Measurements from ENCODE around the gene TOPBP1. TPM values are rescaled to one million over a fixed set of nuclear protein-coding genes. Genes with fewer than 3 reads are reported as not detected.
"Not testable (repeated sequence)": the region's sequence is repeated elsewhere in the genome, so short reads cannot be mapped to it uniquely, and the experiment has no call there.

TOPBP1 gene
- total RNA-seq, 1 donor from 2014 or later, result 49.9 TPM

GRCh38 chr3:133670525-133670995 lies 8.8 kb upstream of the TOPBP1 start:
- no peaks in the 10 kb centered on the region for H3K36me3 Mint-ChIP-seq (ENCODE audit: low read depth)
- POLR2A ChIA-PET, result no interaction called here
- no peaks in the 10 kb centered on the region for H3K9me3 Mint-ChIP-seq
- peaks cover 3% of the 10 kb centered on the region for H3K4me1 Mint-ChIP-seq
- intact Hi-C loops (cut with micrococcal nuclease), result no loop called here
- ATAC-seq (ENCODE audit: low read depth), result no peak
- H3K27ac Mint-ChIP-seq, result no peak overlapping the region
- H3K4me3 Mint-ChIP-seq, result no peak overlapping the region
- TF ChIP-seq, protein P1, sequence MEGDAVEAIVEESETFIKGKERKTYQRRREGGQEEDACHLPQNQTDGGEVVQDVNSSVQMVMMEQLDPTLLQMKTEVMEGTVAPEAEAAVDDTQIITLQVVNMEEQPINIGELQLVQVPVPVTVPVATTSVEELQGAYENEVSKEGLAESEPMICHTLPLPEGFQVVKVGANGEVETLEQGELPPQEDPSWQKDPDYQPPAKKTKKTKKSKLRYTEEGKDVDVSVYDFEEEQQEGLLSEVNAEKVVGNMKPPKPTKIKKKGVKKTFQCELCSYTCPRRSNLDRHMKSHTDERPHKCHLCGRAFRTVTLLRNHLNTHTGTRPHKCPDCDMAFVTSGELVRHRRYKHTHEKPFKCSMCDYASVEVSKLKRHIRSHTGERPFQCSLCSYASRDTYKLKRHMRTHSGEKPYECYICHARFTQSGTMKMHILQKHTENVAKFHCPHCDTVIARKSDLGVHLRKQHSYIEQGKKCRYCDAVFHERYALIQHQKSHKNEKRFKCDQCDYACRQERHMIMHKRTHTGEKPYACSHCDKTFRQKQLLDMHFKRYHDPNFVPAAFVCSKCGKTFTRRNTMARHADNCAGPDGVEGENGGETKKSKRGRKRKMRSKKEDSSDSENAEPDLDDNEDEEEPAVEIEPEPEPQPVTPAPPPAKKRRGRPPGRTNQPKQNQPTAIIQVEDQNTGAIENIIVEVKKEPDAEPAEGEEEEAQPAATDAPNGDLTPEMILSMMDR (IDR thresholded peaks at IDR 0.05), result no peak
- CTCF ChIA-PET, result no interaction called here
- peaks cover 37% of the 10 kb centered on the region for H3K27me3 Mint-ChIP-seq
- DNase-seq, result no peak

- Mint-ChIP-seq H3K4me1 (peaks cover 3% of the 10 kb centered on the region), H3K27me3 (peaks cover 37% of the 10 kb centered on the region), H3K9me3 (no peaks in the 10 kb centered on the region), H3K4me3 (no peak overlapping the region), H3K27ac (no peak overlapping the region), H3K36me3 (ENCODE audit: low read depth) (no peaks in the 10 kb centered on the region)
- TF ChIP-seq, protein P1 (IDR thresholded peaks at IDR 0.05), result no peak
- DNase-seq, result no peak
- ChIA-PET POLR2A (no interaction called here), CTCF (no interaction called here)
- ATAC-seq (ENCODE audit: low read depth), result no peak
- intact Hi-C loops (cut with micrococcal nuclease), result no loop called here
Measured at GRCh38 chr3:133669949-133670524, 8.3 kb upstream of the TOPBP1 start.

GRCh38 chr3:133667118-133667517 lies 5.4 kb upstream of the TOPBP1 start:
- no peak for ATAC-seq (ENCODE audit: low read depth)
- H3K36me3 Mint-ChIP-seq (ENCODE audit: low read depth), result no peaks in the 10 kb centered on the region
- no peak overlapping the region for H3K4me3 Mint-ChIP-seq
- intact Hi-C loops (cut with micrococcal nuclease), result no loop called here
- DNase-seq, result no peak
- peaks cover 15% of the 10 kb centered on the region for H3K4me1 Mint-ChIP-seq
- POLR2A ChIA-PET, result interaction anchor here (0.6 to 0.7 kb wide), 2 partner anchors 21 to 133 kb away, joined by 3 to 6 read pairs; no protein-coding TSS in a partner anchor
- H3K27me3 Mint-ChIP-seq, result peaks cover 15% of the 10 kb centered on the region
- H3K27ac Mint-ChIP-seq, result no peak overlapping the region
- CTCF ChIA-PET, result no interaction called here
- H3K9me3 Mint-ChIP-seq, result no peaks in the 10 kb centered on the region
- TF ChIP-seq, protein P1 (IDR thresholded peaks at IDR 0.05), result no peak

- H3K4me3 Mint-ChIP-seq; H3K27ac Mint-ChIP-seq; DNase-seq; CTCF ChIA-PET; intact Hi-C loops (cut with micrococcal nuclease); H3K27me3 Mint-ChIP-seq; H3K36me3 Mint-ChIP-seq (ENCODE audit: low read depth); H3K9me3 Mint-ChIP-seq; POLR2A ChIA-PET; ATAC-seq (ENCODE audit: low read depth): not testable (repeated sequence)
- H3K4me1 Mint-ChIP-seq, result peaks cover 27% of the 10 kb centered on the region
Measured at GRCh38 chr3:133665188-133665587, 3.4 kb upstream of the TOPBP1 start.

- peaks cover 34% of the 10 kb centered on the region for H3K4me1 Mint-ChIP-seq
- no peaks in the 10 kb centered on the region for H3K27me3 Mint-ChIP-seq
Measured at GRCh38 chr3:133663569-133664313, 2.0 kb upstream of the TOPBP1 start.

More at GRCh38 chr3:133663569-133664313, 2.0 kb upstream of the TOPBP1 start:
- Mint-ChIP-seq H3K27ac (no peak overlapping the region), H3K36me3 (ENCODE audit: low read depth) (peaks cover 15% of the 10 kb centered on the region), H3K4me3 (peak overlapping the region; percentile 36), H3K9me3 (no peaks in the 10 kb centered on the region)
- intact Hi-C loops (cut with micrococcal nuclease), result loop anchor here (1.0 to 5.0 kb wide), 7 partner anchors 43 to 1246 kb away; partner anchors contain the start of genes ACAD11, CEP63 and DNAJC13
- POLR2A ChIA-PET, result no interaction called here
- CTCF ChIA-PET, result interaction anchor here (0.7 to 1.0 kb wide), 3 partner anchors 90 to 937 kb away, joined by 3 to 4 read pairs (median 3); partner anchors contain the start of gene CDV3
- TF ChIP-seq, protein P1 (IDR thresholded peaks at IDR 0.05), result no peak
- ATAC-seq (ENCODE audit: low read depth), result peak; percentile 60
- DNase-seq, result no peak

Data from activated B cell treated with CpG ODN at 0.5 μM for 24 hours (primary cell).